CD4-positive, alpha-beta T cell (primary cell): Measurements from ENCODE around the gene NR3C1. TPM values are rescaled to one million over a fixed set of nuclear protein-coding genes. Genes with fewer than 3 reads are reported as not detected.

Experiments
- ATAC-seq: fragments of 200-7000 bp; cut with Tn5 transposase; one replicate; pipeline ENCODE4 v1.10.0; 2022; ENCODE audit warnings: mild to moderate bottlenecking; ENCODE audit not compliant: poor library complexity
- CTCF ChIA-PET: fragments of 350-600 bp; sonication (Branson Sonifier 250); formaldehyde crosslinking; loops from one replicate; lab custom pipeline; 2021; ENCODE audit warnings: antibody characterized with exemption, inconsistent platforms; lab: Charles Lee
- POLR2A ChIA-PET: fragments of 350-600 bp; sonication (Branson Sonifier 250); formaldehyde crosslinking; loops from one replicate; lab custom pipeline; 2021; ENCODE audit warnings: antibody characterized with exemption, inconsistent platforms; lab: Charles Lee
- DNase-seq, 14 experiments: peaks; one replicate each; pipeline ENCODE4 v3.0.0-alpha.2; 2013 to 2020; ENCODE audit warnings: mixed read lengths in 2 of 14
- H3K27ac ChIP-seq, 2 donors: one replicate each; pipeline versions ENCODE4 v1.5.1 to v1.7.0; 2013; ENCODE audit warnings: low read length in 2 of 2, low read depth in 1 of 2, mild to moderate bottlenecking in 1 of 2
- H3K27me3 ChIP-seq, 2 experiments: 1 replicate in 1 of 2; 2 replicates in 1 of 2; pipeline versions ENCODE4 v1.6.1 to v1.7.0; 2013; ENCODE audit warnings: low read length in 2 of 2, control low read depth in 1 of 2, mild to moderate bottlenecking in 1 of 2, moderate library complexity in 1 of 2; ENCODE audit not compliant: insufficient read depth in 2 of 2, control insufficient read depth in 1 of 2
- H3K36me3 ChIP-seq: one replicate; pipeline ENCODE4 v1.6.1; 2013; ENCODE audit warnings: low read length, control low read depth; ENCODE audit not compliant: insufficient read depth
- H3K4me1 ChIP-seq: one replicate; pipeline ENCODE4 v1.6.1; 2013; ENCODE audit warnings: low read length, control low read depth; ENCODE audit not compliant: insufficient read depth
- H3K4me3 ChIP-seq: one replicate; pipeline ENCODE4 v1.5.1; 2013; ENCODE audit warnings: mild to moderate bottlenecking, low read length, moderate library complexity
- H3K9me3 ChIP-seq, 2 experiments: 1 replicate in 1 of 2; 2 replicates in 1 of 2; pipeline versions ENCODE4 v1.6.1 to v1.7.0; 2013; ENCODE audit warnings: low read length in 2 of 2, mild to moderate bottlenecking in 2 of 2, control low read depth in 1 of 2, moderate library complexity in 1 of 2; ENCODE audit not compliant: control insufficient read depth in 1 of 2, insufficient read depth in 1 of 2
- H3K27ac Mint-ChIP-seq: one replicate; pipeline ENCODE4 v1.8.0; 2020; ENCODE audit warnings: mixed read lengths
- H3K27me3 Mint-ChIP-seq: one replicate; pipeline ENCODE4 v1.8.0; 2021; ENCODE audit warnings: mixed read lengths
- H3K36me3 Mint-ChIP-seq: one replicate; pipeline ENCODE4 v1.8.0; 2021; ENCODE audit warnings: low read depth, mixed read lengths
- H3K4me1 Mint-ChIP-seq: one replicate; pipeline ENCODE4 v1.8.0; 2021; ENCODE audit warnings: low read depth, mixed read lengths
- H3K4me3 Mint-ChIP-seq: one replicate; pipeline ENCODE4 v1.8.0; 2020; ENCODE audit warnings: mild to moderate bottlenecking, mixed read lengths
- H3K9me3 Mint-ChIP-seq: one replicate; pipeline ENCODE4 v1.8.0; 2020; ENCODE audit warnings: mixed read lengths
- intact Hi-C, 2 experiments: fragments of 100-400 bp; cut with DNase I in 1 of 2; cut with micrococcal nuclease in 1 of 2; formaldehyde crosslinking; loops; one replicate each; pipeline versions ENCODE4 v1.15.1 to v1.9.0; 2023 to 2025; cut with DNase I, micrococcal nuclease
- total RNA-seq, 174 experiments: library from RNA in 2 of 174; stranded (reverse) in 2 of 174; gene quantifications; one replicate each; pipeline ENCODE4 v1.2.3 and lab custom pipeline; 2021 to 2026
- TF ChIP-seq, protein P1 (sequence below): fragments of 200-600 bp; IDR thresholded peaks from one replicate; pipeline ENCODE4 v1.8.0; 2022; ENCODE audit warnings: antibody characterized with exemption, mild to moderate bottlenecking

NR3C1 gene
- total RNA-seq, 2 experiments from 2014 or later = 168 to 191 TPM

DNA sequence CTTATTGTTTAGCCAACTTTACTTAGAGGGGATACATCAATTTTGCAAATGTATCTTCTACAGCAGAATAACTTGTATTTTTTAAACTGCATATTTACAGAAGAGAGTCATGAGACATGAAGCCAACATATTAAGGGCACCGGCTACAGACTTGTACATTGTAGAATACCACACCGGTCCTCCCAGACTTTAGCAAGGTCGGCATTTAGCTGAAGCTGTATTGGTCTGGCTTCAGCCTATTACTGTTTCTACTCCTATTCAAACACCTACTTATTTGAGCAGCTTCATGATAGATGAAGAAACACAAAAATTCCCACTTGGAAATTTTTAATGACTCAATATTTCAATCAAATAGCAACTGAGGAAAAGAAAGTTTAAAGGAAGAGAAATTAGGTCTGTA lies 33.0 kb downstream of the NR3C1 start:
- H3K36me3 Mint-ChIP-seq = peaks cover 66% of the 10 kb centered on the region
- H3K4me1 ChIP-seq = no peaks in the 10 kb centered on the region
- no peak for DNase-seq
- no peak overlapping the region for H3K4me3 Mint-ChIP-seq
- no peaks in the 10 kb centered on the region for H3K9me3 ChIP-seq
- intact Hi-C loops = no loop called here
- ChIA-PET CTCF (interaction anchor here (1.3 kb wide), 1 partner anchor 9 kb away, joined by 3 read pairs; no protein-coding TSS in a partner anchor), POLR2A (interaction anchor here (1.2 to 1.4 kb wide), 2 partner anchors 11 to 17 kb away, joined by 3 to 5 read pairs; no protein-coding TSS in a partner anchor)
- no peak overlapping the region for H3K27ac ChIP-seq
- H3K4me3 ChIP-seq = no peak overlapping the region
- TF ChIP-seq, protein P1, sequence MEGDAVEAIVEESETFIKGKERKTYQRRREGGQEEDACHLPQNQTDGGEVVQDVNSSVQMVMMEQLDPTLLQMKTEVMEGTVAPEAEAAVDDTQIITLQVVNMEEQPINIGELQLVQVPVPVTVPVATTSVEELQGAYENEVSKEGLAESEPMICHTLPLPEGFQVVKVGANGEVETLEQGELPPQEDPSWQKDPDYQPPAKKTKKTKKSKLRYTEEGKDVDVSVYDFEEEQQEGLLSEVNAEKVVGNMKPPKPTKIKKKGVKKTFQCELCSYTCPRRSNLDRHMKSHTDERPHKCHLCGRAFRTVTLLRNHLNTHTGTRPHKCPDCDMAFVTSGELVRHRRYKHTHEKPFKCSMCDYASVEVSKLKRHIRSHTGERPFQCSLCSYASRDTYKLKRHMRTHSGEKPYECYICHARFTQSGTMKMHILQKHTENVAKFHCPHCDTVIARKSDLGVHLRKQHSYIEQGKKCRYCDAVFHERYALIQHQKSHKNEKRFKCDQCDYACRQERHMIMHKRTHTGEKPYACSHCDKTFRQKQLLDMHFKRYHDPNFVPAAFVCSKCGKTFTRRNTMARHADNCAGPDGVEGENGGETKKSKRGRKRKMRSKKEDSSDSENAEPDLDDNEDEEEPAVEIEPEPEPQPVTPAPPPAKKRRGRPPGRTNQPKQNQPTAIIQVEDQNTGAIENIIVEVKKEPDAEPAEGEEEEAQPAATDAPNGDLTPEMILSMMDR = no peak
- H3K27me3 Mint-ChIP-seq = no peaks in the 10 kb centered on the region
- peaks cover 9% of the 10 kb centered on the region for H3K36me3 ChIP-seq
- ATAC-seq = no peak
- H3K27me3 ChIP-seq = no peaks in the 10 kb centered on the region
- peak overlapping the region; percentile 49 for H3K27ac Mint-ChIP-seq
- H3K9me3 Mint-ChIP-seq = peaks cover 2% of the 10 kb centered on the region
- H3K4me1 Mint-ChIP-seq = peaks cover 93% of the 10 kb centered on the region

DNA sequence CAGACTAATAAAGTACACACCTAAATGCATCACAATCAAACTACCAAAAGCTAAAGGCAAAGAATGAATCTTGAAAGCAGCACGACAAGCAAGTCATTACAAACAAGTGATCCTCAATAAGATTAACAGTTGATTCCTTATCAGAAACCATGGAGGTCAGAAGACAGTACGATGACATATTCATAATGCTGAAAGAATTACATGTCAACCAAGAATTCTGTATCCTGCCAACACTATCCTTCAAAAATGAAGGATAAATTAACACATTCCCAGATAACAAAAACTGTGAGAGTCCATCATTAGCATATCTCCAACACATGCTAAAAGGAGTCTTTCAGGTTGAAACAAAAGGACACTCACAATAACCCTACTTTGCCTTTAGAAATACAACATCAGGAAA lies 39.4 kb downstream of the NR3C1 start:
- H3K9me3 ChIP-seq = no peaks in the 10 kb centered on the region
- intact Hi-C loops = no loop called here
- Mint-ChIP-seq H3K4me3 (no peak overlapping the region), H3K4me1 (peaks cover 94% of the 10 kb centered on the region), H3K9me3 (peaks cover 12% of the 10 kb centered on the region), H3K27ac (peak overlapping the region; percentile 59), H3K27me3 (no peaks in the 10 kb centered on the region), H3K36me3 (peaks cover 67% of the 10 kb centered on the region)
- H3K36me3 ChIP-seq = peaks cover 2% of the 10 kb centered on the region
- CTCF ChIA-PET = no interaction called here
- TF ChIP-seq, protein P1 = no peak
- H3K4me1 ChIP-seq = peaks cover 9% of the 10 kb centered on the region
- H3K27me3 ChIP-seq = no peaks in the 10 kb centered on the region
- DNase-seq = no peak
- no peak for ATAC-seq
- POLR2A ChIA-PET = no interaction called here
- H3K4me3 ChIP-seq = no peak overlapping the region
- H3K27ac ChIP-seq = no peak overlapping the region

DNA sequence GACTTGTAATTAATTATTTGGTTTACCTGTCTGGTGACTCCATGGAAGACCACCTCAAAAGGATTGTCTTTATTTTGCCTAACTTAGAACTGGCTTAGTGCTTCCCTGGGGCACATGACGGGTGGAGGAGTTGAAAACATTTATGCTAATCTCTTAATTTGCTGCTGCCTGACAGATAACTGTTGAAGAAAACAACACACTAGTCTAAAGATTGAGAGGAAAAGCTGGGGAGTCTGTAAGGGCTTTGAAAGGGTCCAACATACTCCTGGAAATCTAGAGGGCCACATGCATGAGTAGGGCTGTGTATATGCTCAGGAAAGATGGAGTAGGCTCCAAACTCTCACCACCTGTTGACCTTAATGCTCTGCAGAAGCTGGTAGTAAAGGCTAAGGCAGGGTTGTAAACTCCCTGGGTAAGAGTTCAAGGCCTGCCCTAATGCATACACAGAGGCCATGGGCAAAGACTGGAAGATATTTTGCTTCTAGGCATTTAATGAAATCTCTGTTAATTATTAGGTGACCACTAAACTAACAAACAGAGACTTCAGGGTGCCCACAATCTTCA lies 40.7 kb downstream of the NR3C1 start:
- peaks cover 9% of the 10 kb centered on the region for H3K4me1 ChIP-seq
- no peak for ATAC-seq

More for the DNA sequence above, 40.7 kb downstream of the NR3C1 start:
- POLR2A ChIA-PET = interaction anchor here (1.3 to 4.5 kb wide), 2 partner anchors 15 to 41 kb away, joined by 4 to 27 read pairs; partner anchors contain the start of gene NR3C1
- Histone ChIP-seq H3K27ac (no peak overlapping the region), H3K27me3 (no peaks in the 10 kb centered on the region), H3K36me3 (peaks cover 2% of the 10 kb centered on the region), H3K4me3 (no peak overlapping the region), H3K9me3 (no peaks in the 10 kb centered on the region)
- Mint-ChIP-seq H3K4me3 (no peak overlapping the region), H3K27ac (peak overlapping the region; percentile 59), H3K9me3 (peaks cover 12% of the 10 kb centered on the region), H3K36me3 (peaks cover 55% of the 10 kb centered on the region), H3K27me3 (no peaks in the 10 kb centered on the region), H3K4me1 (peaks cover 95% of the 10 kb centered on the region)
- DNase-seq = no peak
- CTCF ChIA-PET = no interaction called here
- intact Hi-C loops = no loop called here
- TF ChIP-seq, protein P1 = no peak
